ENCODE results near the gene PI16.
A peak's percentile ranks its signal among the peaks of the same experiment; 100 is the strongest.

PI16 gene

GRCh38 chr6:36929607-36930006 lies 24.9 kb upstream of the PI16 start:
- no peaks in the 10 kb centered on the region for H3K36me3 ChIP-seq (replicated peaks)
- H3K4me3 ChIP-seq (ENCODE audit: low read depth, low read length): no peak overlapping the region
- TF ChIP-seq, protein P1, sequence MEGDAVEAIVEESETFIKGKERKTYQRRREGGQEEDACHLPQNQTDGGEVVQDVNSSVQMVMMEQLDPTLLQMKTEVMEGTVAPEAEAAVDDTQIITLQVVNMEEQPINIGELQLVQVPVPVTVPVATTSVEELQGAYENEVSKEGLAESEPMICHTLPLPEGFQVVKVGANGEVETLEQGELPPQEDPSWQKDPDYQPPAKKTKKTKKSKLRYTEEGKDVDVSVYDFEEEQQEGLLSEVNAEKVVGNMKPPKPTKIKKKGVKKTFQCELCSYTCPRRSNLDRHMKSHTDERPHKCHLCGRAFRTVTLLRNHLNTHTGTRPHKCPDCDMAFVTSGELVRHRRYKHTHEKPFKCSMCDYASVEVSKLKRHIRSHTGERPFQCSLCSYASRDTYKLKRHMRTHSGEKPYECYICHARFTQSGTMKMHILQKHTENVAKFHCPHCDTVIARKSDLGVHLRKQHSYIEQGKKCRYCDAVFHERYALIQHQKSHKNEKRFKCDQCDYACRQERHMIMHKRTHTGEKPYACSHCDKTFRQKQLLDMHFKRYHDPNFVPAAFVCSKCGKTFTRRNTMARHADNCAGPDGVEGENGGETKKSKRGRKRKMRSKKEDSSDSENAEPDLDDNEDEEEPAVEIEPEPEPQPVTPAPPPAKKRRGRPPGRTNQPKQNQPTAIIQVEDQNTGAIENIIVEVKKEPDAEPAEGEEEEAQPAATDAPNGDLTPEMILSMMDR (IDR thresholded peaks at IDR 0.05; ENCODE audit: low read depth, low read length, missing control alignments): no peak
- in situ Hi-C loops (cut with HindIII; ENCODE audit: low pct_ligation_motif_present, low sequenced_read_pairs): no loop called here
- no peaks in the 10 kb centered on the region for H3K27me3 ChIP-seq (replicated peaks)
- DNase-seq: no peak
- peak overlapping the region; percentile 1 for H3K27ac ChIP-seq

DNA sequence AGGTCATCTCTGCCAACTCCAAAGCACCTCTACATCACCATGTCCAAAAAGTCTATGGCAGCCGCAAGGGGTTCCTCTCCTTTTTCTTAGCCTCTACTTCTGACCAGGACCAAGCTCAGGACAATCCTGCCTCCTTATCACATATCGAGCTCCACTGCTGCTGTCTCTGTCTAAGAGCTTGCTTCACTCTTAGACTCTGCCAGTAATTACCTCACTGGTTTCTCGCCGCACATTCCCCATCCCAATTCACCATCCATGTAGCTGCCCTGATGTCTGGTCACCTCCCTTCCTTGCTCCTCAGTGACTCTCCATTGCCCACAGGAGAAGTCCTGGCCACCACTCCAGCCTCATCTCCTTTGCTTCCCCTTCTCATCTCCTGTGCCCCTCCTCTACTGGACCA lies 24.1 kb upstream of the PI16 start:
- H3K4me3 ChIP-seq (ENCODE audit: low read depth, low read length): no peak overlapping the region
- no peak overlapping the region for H3K27ac ChIP-seq
- TF ChIP-seq, protein P1 (IDR thresholded peaks at IDR 0.05; ENCODE audit: low read depth, low read length, missing control alignments): no peak
- DNase-seq: no peak
- H3K36me3 ChIP-seq (replicated peaks): no peaks in the 10 kb centered on the region
- H3K27me3 ChIP-seq (replicated peaks): no peaks in the 10 kb centered on the region
- in situ Hi-C loops (cut with HindIII; ENCODE audit: low pct_ligation_motif_present, low sequenced_read_pairs): no loop called here

DNA sequence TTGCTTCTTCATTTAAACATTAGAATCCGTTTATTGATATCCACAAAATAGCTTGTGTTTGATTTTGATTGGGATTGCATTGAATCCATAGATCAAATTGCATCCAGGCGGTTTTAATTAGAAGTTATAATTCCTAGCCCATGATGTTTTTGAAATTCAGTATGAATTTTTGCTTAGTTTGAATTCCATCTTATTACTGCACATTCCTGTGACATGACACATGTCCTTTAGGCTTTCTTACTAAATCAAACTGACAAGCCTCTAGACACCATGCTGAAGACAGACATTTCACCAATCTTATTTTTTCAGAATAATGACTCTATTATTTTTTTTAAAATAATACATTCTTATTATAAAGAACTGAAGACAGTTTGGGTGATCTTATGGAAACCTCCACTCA lies 21.4 kb upstream of the PI16 start:
- in situ Hi-C loops (cut with HindIII; ENCODE audit: low pct_ligation_motif_present, low sequenced_read_pairs): no loop called here
- no peaks in the 10 kb centered on the region for H3K27me3 ChIP-seq (replicated peaks)
- no peaks in the 10 kb centered on the region for H3K36me3 ChIP-seq (replicated peaks)
- no peak overlapping the region for H3K27ac ChIP-seq
- H3K4me3 ChIP-seq (ENCODE audit: low read depth, low read length): no peak overlapping the region
- TF ChIP-seq, protein P1 (IDR thresholded peaks at IDR 0.05; ENCODE audit: low read depth, low read length, missing control alignments): no peak
- DNase-seq: no peak

- in situ Hi-C loops (cut with HindIII; ENCODE audit: low pct_ligation_motif_present, low sequenced_read_pairs): no loop called here
- Histone ChIP-seq H3K27me3 (replicated peaks) (no peaks in the 10 kb centered on the region), H3K36me3 (replicated peaks) (no peaks in the 10 kb centered on the region), H3K4me3 (ENCODE audit: low read depth, low read length) (no peak overlapping the region), H3K27ac (peak overlapping the region; percentile 16)
- no peak for DNase-seq
- TF ChIP-seq, protein P1 (IDR thresholded peaks at IDR 0.05; ENCODE audit: low read depth, low read length, missing control alignments): no peak
These were observed 21.0 kb upstream of the PI16 start for GRCh38 chr6:36933519-36933918.

- no peak for DNase-seq
- in situ Hi-C loops (cut with HindIII; ENCODE audit: low pct_ligation_motif_present, low sequenced_read_pairs): no loop called here
- H3K36me3 ChIP-seq (replicated peaks): no peaks in the 10 kb centered on the region
These were observed 19.6 kb upstream of the PI16 start for GRCh38 chr6:36934901-36935300.

DNA sequence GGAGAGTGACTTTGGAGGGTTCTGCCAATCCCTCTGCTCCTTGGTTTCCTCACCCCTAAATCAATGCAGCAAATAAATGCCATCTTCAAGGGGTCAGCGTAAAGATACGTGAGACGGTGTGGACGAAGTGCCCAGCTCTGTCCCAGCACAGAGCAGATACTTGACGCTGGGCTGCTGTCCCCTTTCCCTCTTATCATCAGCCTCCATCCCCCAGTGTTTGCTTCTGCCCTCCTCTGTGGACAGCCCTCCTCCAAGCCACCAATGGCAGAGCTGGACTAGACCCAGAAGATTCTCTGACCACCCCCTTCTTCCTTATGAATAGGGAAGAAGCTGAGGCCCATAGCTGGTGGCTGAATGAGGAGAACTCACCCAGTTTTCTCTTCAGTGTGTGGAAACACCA lies 17.7 kb upstream of the PI16 start:
- H3K27ac ChIP-seq: no peak overlapping the region
- TF ChIP-seq, protein P1 (IDR thresholded peaks at IDR 0.05; ENCODE audit: low read depth, low read length, missing control alignments): no peak
- H3K4me3 ChIP-seq (ENCODE audit: low read depth, low read length): no peak overlapping the region
- DNase-seq: no peak
- in situ Hi-C loops (cut with HindIII; ENCODE audit: low pct_ligation_motif_present, low sequenced_read_pairs): no loop called here
- no peaks in the 10 kb centered on the region for H3K27me3 ChIP-seq (replicated peaks)
- no peaks in the 10 kb centered on the region for H3K36me3 ChIP-seq (replicated peaks)

More at GRCh38 chr6:36934901-36935300, 19.6 kb upstream of the PI16 start:
- TF ChIP-seq, protein P1 (IDR thresholded peaks at IDR 0.05; ENCODE audit: low read depth, low read length, missing control alignments): no peak
- H3K4me3 ChIP-seq (ENCODE audit: low read depth, low read length): no peak overlapping the region
- no peak overlapping the region for H3K27ac ChIP-seq
- H3K27me3 ChIP-seq (replicated peaks): no peaks in the 10 kb centered on the region

Data from brain microvascular endothelial cell (primary cell).